SK-N-MC (cell line): ENCODE measurements around the gene LSM3.
"Not testable (repeated sequence)": the region's sequence is repeated elsewhere in the genome, so short reads cannot be mapped to it uniquely, and the experiment has no call there.

Source experiments
- EZH2 ChIP-seq: fragments of 200-600 bp; sonication (generic); IDR thresholded peaks from one replicate; pipeline ENCODE4 v1.6.1; 2017; ENCODE audit warnings: antibody characterized with exemption
- POLR2AphosphoS5 ChIP-seq: IDR thresholded peaks from 2 replicates; pipeline ENCODE4 v1.6.1; 2012; ENCODE audit warnings: mild to moderate bottlenecking, low read depth, low read length, borderline replicate concordance

DNA sequence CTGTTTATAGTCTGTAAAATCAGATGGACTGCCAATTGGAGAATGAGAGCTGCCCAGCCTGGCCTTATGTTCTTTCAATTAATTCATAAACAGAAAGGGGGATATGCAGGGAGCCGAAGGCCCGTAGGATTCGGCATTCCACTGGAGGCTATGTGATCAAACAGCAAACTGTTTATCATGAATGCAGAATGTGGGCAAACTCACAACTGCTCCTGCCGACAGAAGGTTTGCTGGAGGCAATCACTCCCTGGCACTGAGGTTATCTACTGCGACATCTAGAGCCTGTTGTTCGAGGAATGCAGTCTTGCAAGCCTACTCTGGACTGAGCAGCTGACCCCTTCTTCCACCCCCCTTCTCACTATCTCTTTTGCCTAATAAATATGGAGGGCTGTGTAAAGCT lies 51.1 kb downstream of the LSM3 start:
- TF ChIP-seq EZH2, POLR2AphosphoS5: not testable (repeated sequence)
